Activated CD8-positive, alpha-beta T cell treated with anti-CD3 and anti-CD28 coated beads for 36 hours (primary cell): ENCODE results near the gene SDSL. TPM values are rescaled to one million over a fixed set of nuclear protein-coding genes. Genes with fewer than 3 reads are reported as not detected.

Experiments used
- ATAC-seq: fragments of 200-7000 bp; cut with Tn5 transposase; one replicate; pipeline ENCODE4 v1.10.0; 2021; ENCODE audit warnings: mild to moderate bottlenecking, moderate library complexity
- CTCF ChIA-PET: fragments of 350-600 bp; sonication (Branson Sonifier 250); formaldehyde crosslinking; loops from one replicate; lab custom pipeline; 2021; ENCODE audit warnings: antibody characterized with exemption; lab: Charles Lee
- POLR2A ChIA-PET: fragments of 350-600 bp; sonication (Branson Sonifier 250); formaldehyde crosslinking; loops from one replicate; lab custom pipeline; 2021; ENCODE audit warnings: antibody characterized with exemption; lab: Charles Lee
- DNase-seq: peaks from one replicate; pipeline ENCODE4 v3.0.0-alpha.2; 2020
- H3K27ac Mint-ChIP-seq: one replicate; pipeline ENCODE4 v1.8.0; 2021; ENCODE audit warnings: mild to moderate bottlenecking, mixed read lengths
- H3K27me3 Mint-ChIP-seq: one replicate; pipeline ENCODE4 v1.8.0; 2021; ENCODE audit warnings: mixed read lengths
- H3K36me3 Mint-ChIP-seq: one replicate; pipeline ENCODE4 v1.8.0; 2021; ENCODE audit warnings: low read depth, mixed read lengths
- H3K4me1 Mint-ChIP-seq: one replicate; pipeline ENCODE4 v1.8.0; 2021; ENCODE audit warnings: low read depth, mixed read lengths
- H3K4me3 Mint-ChIP-seq: one replicate; pipeline ENCODE4 v1.8.0; 2021; ENCODE audit warnings: mild to moderate bottlenecking, moderate library complexity, mixed read lengths
- H3K9me3 Mint-ChIP-seq: one replicate; pipeline ENCODE4 v1.8.0; 2021; ENCODE audit warnings: mixed read lengths
- intact Hi-C: fragments of 100-400 bp; cut with micrococcal nuclease; formaldehyde crosslinking; loops from one replicate; pipeline ENCODE4 v1.10.0; 2022
- total RNA-seq, 2 experiments: library from RNA; stranded (reverse); gene quantifications; one replicate each; pipeline ENCODE4 v1.2.3, GENCODE V29; 2021
- TF ChIP-seq, protein P1 (sequence below): fragments of 200-600 bp; IDR thresholded peaks from one replicate; pipeline ENCODE4 v1.8.0; 2022; ENCODE audit warnings: antibody characterized with exemption, mild to moderate bottlenecking

The SDSL gene
- total RNA-seq, 2 experiments from 2014 or later: not detected

DNA sequence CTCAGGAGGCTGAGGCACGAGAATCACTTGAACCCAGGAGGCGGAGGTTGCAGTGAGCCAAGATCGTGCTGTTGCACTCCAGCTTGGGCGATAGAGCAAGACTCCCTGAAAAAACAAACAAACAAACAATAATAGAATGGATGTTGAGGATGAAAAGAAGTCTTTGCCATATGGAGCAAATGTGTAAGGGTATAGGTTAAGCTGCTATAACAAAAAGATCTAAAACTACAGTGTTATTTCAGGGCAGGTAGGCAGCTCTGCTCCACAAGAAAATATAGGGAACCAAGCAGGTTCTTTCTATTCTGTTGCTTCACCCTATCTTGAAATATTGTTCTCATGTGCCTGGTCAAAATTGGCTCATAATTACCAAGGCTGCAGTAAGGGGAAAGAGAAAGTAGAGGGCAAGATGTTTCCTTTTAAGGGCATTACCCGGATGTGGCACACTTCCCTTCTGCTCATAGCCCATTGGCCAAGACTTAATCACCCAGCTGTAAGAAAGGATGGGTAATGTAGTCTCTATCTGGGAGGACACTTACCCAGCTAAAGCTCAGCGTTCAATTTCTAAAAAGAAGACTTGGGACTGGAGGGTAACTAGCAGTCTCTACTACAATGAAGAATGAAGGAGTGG lies 23.5 kb downstream of the SDSL start:
- H3K27ac Mint-ChIP-seq: no peak overlapping the region
- H3K4me3 Mint-ChIP-seq: no peak overlapping the region
- TF ChIP-seq, protein P1, sequence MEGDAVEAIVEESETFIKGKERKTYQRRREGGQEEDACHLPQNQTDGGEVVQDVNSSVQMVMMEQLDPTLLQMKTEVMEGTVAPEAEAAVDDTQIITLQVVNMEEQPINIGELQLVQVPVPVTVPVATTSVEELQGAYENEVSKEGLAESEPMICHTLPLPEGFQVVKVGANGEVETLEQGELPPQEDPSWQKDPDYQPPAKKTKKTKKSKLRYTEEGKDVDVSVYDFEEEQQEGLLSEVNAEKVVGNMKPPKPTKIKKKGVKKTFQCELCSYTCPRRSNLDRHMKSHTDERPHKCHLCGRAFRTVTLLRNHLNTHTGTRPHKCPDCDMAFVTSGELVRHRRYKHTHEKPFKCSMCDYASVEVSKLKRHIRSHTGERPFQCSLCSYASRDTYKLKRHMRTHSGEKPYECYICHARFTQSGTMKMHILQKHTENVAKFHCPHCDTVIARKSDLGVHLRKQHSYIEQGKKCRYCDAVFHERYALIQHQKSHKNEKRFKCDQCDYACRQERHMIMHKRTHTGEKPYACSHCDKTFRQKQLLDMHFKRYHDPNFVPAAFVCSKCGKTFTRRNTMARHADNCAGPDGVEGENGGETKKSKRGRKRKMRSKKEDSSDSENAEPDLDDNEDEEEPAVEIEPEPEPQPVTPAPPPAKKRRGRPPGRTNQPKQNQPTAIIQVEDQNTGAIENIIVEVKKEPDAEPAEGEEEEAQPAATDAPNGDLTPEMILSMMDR: no peak
- intact Hi-C loops: no loop called here
- no peaks in the 10 kb centered on the region for H3K4me1 Mint-ChIP-seq
- H3K27me3 Mint-ChIP-seq: peaks cover 15% of the 10 kb centered on the region
- ATAC-seq (peak; percentile 70), DNase-seq (no peak)
- H3K9me3 Mint-ChIP-seq: no peaks in the 10 kb centered on the region
- CTCF ChIA-PET: interaction anchor here (1.9 to 3.6 kb wide), 2 partner anchors 16 to 20 kb away, joined by 4 to 11 read pairs; no protein-coding TSS in a partner anchor
- H3K36me3 Mint-ChIP-seq: no peaks in the 10 kb centered on the region
- POLR2A ChIA-PET: no interaction called here

DNA sequence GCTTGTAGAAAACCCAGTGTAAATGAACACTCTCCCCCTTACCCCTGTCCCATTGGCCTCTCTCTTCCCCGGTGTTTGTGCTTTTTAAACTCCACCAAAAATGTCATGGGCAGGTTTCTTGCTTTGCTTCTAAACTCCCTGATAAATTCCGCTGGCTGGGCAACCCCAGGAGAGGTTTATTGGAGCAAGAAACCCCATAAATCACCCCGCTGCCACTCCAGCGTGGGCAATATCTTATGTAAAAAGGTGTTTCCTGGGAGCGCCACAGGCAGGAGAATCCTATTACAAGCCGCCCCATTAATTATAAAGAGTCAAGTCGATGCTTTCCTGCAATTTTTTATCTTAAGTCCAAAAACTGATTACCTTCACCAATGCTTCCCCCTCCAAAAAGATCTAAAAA lies 26.7 kb downstream of the SDSL start:
- no peaks in the 10 kb centered on the region for H3K9me3 Mint-ChIP-seq
- H3K27ac Mint-ChIP-seq: no peak overlapping the region
- no peaks in the 10 kb centered on the region for H3K36me3 Mint-ChIP-seq
- H3K4me3 Mint-ChIP-seq: no peak overlapping the region
- intact Hi-C loops: no loop called here
- ChIA-PET POLR2A (no interaction called here), CTCF (no interaction called here)
- DNase-seq (no peak), ATAC-seq (no peak)
- H3K4me1 Mint-ChIP-seq: no peaks in the 10 kb centered on the region
- TF ChIP-seq, protein P1: no peak
- H3K27me3 Mint-ChIP-seq: peaks cover 15% of the 10 kb centered on the region

DNA sequence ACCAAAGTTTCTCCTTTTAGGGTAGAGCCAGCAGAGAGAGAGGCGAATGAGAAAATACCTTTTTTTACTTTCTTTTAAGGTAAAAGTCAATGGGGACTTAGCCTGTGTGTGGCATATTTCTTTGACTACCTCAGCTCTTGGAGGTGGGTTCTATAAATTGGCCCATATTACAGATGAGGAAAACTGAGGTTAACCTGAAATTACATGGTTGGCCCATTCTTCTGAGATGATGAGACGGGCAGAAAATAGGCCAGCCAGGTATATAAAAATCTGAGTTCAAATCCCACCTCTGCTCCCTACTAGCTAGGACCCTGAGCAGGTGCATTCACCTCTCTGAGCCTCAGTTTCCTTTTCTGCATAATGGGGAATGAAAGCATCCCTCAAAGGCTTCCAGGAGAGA lies 27.1 kb downstream of the SDSL start:
- Mint-ChIP-seq H3K36me3 (no peaks in the 10 kb centered on the region), H3K4me1 (no peaks in the 10 kb centered on the region), H3K27ac (no peak overlapping the region), H3K9me3 (no peaks in the 10 kb centered on the region), H3K4me3 (no peak overlapping the region), H3K27me3 (peaks cover 15% of the 10 kb centered on the region)
- intact Hi-C loops: no loop called here
- TF ChIP-seq, protein P1: no peak
- DNase-seq: no peak
- POLR2A ChIA-PET: no interaction called here
- no peak for ATAC-seq
- CTCF ChIA-PET: interaction anchor here (0.7 kb wide), 1 partner anchor 13 kb away, joined by 3 read pairs; no protein-coding TSS in a partner anchor

DNA sequence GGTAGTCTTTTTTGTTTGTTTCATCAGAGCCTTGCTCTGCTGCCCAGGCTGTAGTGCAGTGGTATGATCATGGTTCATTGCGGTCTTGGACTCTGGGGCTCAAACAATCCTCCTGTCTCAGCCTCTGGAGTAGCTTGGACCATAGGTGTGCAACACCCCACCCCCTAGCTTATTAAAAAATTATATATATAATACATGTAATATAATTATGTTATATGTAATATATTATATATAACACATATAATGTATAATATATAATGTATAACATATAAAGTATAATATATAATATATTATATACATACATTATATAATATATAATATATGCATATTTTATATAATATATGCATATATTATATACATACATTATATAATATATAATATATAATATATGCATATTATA lies 27.7 kb downstream of the SDSL start:
- Mint-ChIP-seq H3K27ac (no peak overlapping the region), H3K9me3 (no peaks in the 10 kb centered on the region), H3K36me3 (no peaks in the 10 kb centered on the region), H3K4me3 (no peak overlapping the region), H3K27me3 (peaks cover 18% of the 10 kb centered on the region), H3K4me1 (no peaks in the 10 kb centered on the region)
- intact Hi-C loops: no loop called here
- TF ChIP-seq, protein P1: no peak
- DNase-seq: no peak
- ChIA-PET CTCF (interaction anchor here (0.7 kb wide), 1 partner anchor 12 kb away, joined by 3 read pairs; no protein-coding TSS in a partner anchor), POLR2A (no interaction called here)
- no peak for ATAC-seq

DNA sequence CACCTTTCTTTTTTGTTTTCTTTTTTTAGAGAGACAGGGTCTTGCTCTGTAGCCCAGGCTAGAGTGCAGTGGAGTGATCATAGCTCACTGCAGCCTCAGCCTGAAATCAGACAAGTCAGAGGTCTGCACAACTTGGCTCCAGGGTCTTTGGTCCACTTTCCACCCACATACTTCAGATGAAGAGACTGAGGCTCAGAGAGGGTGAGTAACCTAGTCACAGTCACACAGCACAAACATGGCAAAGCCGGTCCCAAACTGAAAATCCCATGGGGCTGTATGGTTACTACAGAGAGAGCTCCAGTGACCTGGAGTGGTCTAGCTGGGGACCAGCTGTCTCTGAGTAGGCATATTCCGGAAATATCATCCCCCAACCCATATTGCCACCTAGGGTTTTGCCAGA lies 30.3 kb downstream of the SDSL start:
- DNase-seq: no peak
- CTCF ChIA-PET: interaction anchor here (1.2 kb wide), 1 partner anchor 27 kb away, joined by 3 read pairs; no protein-coding TSS in a partner anchor
- TF ChIP-seq, protein P1: no peak
- Mint-ChIP-seq H3K27ac (no peak overlapping the region), H3K27me3 (peaks cover 11% of the 10 kb centered on the region), H3K9me3 (no peaks in the 10 kb centered on the region), H3K36me3 (no peaks in the 10 kb centered on the region), H3K4me1 (no peaks in the 10 kb centered on the region), H3K4me3 (no peak overlapping the region)
- POLR2A ChIA-PET: no interaction called here
- ATAC-seq: no peak
- intact Hi-C loops: no loop called here
